HEK293 (cell line): ENCODE data around the gene MT1F.

Source experiments
- CTCF ChIA-PET: fragments of 350-600 bp; formaldehyde crosslinking; extraction: SDS; loops from one replicate; lab custom pipeline; 2021; ENCODE audit warnings: antibody characterized with exemption; lab: Yijun Ruan, JAX
- POLR2A ChIA-PET: fragments of 300-600 bp; formaldehyde crosslinking; extraction: SDS; loops from one replicate; lab custom pipeline; 2020; ENCODE audit warnings: antibody characterized with exemption, inconsistent platforms; lab: Yijun Ruan, JAX
- H3K27ac ChIP-seq: fragments of 200-500 bp; sonication (Bioruptor generic); 2 replicates; pipeline ENCODE4 v1.5.1; 2014; ENCODE audit warnings: low read depth, low read length, control low read depth, inconsistent platforms; ENCODE audit errors: extremely low read depth
- H3K36me3 ChIP-seq, 2 experiments: fragments of 200-500 bp in 1 of 2; sonication (Bioruptor generic) in 1 of 2; 1 replicate in 1 of 2; 2 replicates in 1 of 2; pipeline ENCODE4 v1.5.1; 2014 to 2017; ENCODE audit warnings: inconsistent platforms in 2 of 2, low read length in 2 of 2; ENCODE audit not compliant: control insufficient read depth in 2 of 2, insufficient read depth in 1 of 2
- H3K4me1 ChIP-seq: fragments of 200-500 bp; sonication (Bioruptor generic); 2 replicates; pipeline ENCODE4 v1.5.1; 2014; ENCODE audit warnings: mild to moderate bottlenecking, low read length, inconsistent platforms; ENCODE audit not compliant: control insufficient read depth, insufficient read depth
- H3K4me3 ChIP-seq: 2 replicates; pipeline ENCODE4 v1.5.1; 2011; ENCODE audit warnings: low read depth, mild to moderate bottlenecking, control low read depth, low read length, moderate library complexity
- H3K9me3 ChIP-seq: fragments of 200-500 bp; sonication (Bioruptor generic); 2 replicates; pipeline ENCODE4 v1.5.1; 2014; ENCODE audit warnings: low read depth, low read length, inconsistent platforms; ENCODE audit not compliant: control insufficient read depth, insufficient read depth
- EGR2 ChIP-seq: fragments of 450-650 bp; formaldehyde crosslinking; IDR thresholded peaks from 2 replicates; pipeline ENCODE4 v1.5.1; 2016; ENCODE audit warnings: low read depth, missing biosample characterization, missing genetic modification characterization
- KLF1 ChIP-seq: fragments of 450-650 bp; formaldehyde crosslinking; IDR thresholded peaks from 2 replicates; pipeline ENCODE4 v1.5.1; 2016; ENCODE audit warnings: missing biosample characterization, missing genetic modification characterization
- OVOL3 ChIP-seq: fragments of 450-650 bp; formaldehyde crosslinking; IDR thresholded peaks from 2 replicates; pipeline ENCODE4 v1.5.1; 2016; ENCODE audit warnings: missing biosample characterization, missing genetic modification characterization
- SP7 ChIP-seq: fragments of 450-650 bp; formaldehyde crosslinking; IDR thresholded peaks from 2 replicates; pipeline ENCODE4 v1.5.1; 2016; ENCODE audit warnings: missing biosample characterization, missing genetic modification characterization
- ZBTB20 ChIP-seq: fragments of 450-650 bp; formaldehyde crosslinking; IDR thresholded peaks from 2 replicates; pipeline ENCODE4 v1.5.1; 2016; ENCODE audit warnings: missing biosample characterization, missing genetic modification characterization
- ZFHX2 ChIP-seq: fragments of 450-650 bp; formaldehyde crosslinking; conservative IDR thresholded peaks from 2 replicates; pipeline ENCODE4 v1.5.1; 2016; ENCODE audit warnings: missing biosample characterization, missing genetic modification characterization
- ZNF146 ChIP-seq: fragments of 450-650 bp; formaldehyde crosslinking; IDR thresholded peaks from 2 replicates; pipeline ENCODE4 v1.5.1; 2016; ENCODE audit warnings: missing biosample characterization, missing genetic modification characterization
- ZNF155 ChIP-seq: fragments of 450-650 bp; formaldehyde crosslinking; IDR thresholded peaks from 2 replicates; pipeline ENCODE4 v1.5.1; 2016; ENCODE audit warnings: missing biosample characterization, missing genetic modification characterization
- ZNF239 ChIP-seq: fragments of 450-650 bp; formaldehyde crosslinking; IDR thresholded peaks from 2 replicates; pipeline ENCODE4 v1.5.1; 2016; ENCODE audit warnings: missing biosample characterization, missing genetic modification characterization
- ZNF324 ChIP-seq: fragments of 450-650 bp; formaldehyde crosslinking; IDR thresholded peaks from 2 replicates; pipeline ENCODE4 v1.5.1; 2016; ENCODE audit warnings: missing biosample characterization, missing genetic modification characterization
- ZNF335 ChIP-seq: fragments of 450-650 bp; formaldehyde crosslinking; conservative IDR thresholded peaks from 2 replicates; pipeline ENCODE4 v1.5.1; 2016; ENCODE audit warnings: missing biosample characterization, missing genetic modification characterization
- ZNF626 ChIP-seq: fragments of 450-650 bp; sonication (Bioruptor Pico); formaldehyde crosslinking; IDR thresholded peaks from 2 replicates; pipeline ENCODE4 v1.5.1; 2018; ENCODE audit warnings: missing biosample characterization, missing genetic modification characterization, inconsistent platforms
- ZXDB ChIP-seq: fragments of 450-650 bp; formaldehyde crosslinking; IDR thresholded peaks from 2 replicates; pipeline ENCODE4 v1.5.1; 2016; ENCODE audit warnings: missing biosample characterization, missing genetic modification characterization
- TF ChIP-seq, protein P1 (sequence below): fragments of 450-650 bp; formaldehyde crosslinking; IDR thresholded peaks from 2 replicates; pipeline ENCODE4 v1.5.1; 2016; ENCODE audit warnings: missing biosample characterization, missing genetic modification characterization
- TF ChIP-seq, protein P2 (sequence below): fragments of 450-650 bp; formaldehyde crosslinking; IDR thresholded peaks from 2 replicates; pipeline ENCODE4 v1.5.1; 2016; ENCODE audit warnings: missing biosample characterization, missing genetic modification characterization
- TF ChIP-seq, protein P3 (sequence below): fragments of 450-650 bp; formaldehyde crosslinking; IDR thresholded peaks from 2 replicates; pipeline ENCODE4 v1.5.1; 2016; ENCODE audit warnings: missing biosample characterization, missing genetic modification characterization

Gene MT1F

DNA sequence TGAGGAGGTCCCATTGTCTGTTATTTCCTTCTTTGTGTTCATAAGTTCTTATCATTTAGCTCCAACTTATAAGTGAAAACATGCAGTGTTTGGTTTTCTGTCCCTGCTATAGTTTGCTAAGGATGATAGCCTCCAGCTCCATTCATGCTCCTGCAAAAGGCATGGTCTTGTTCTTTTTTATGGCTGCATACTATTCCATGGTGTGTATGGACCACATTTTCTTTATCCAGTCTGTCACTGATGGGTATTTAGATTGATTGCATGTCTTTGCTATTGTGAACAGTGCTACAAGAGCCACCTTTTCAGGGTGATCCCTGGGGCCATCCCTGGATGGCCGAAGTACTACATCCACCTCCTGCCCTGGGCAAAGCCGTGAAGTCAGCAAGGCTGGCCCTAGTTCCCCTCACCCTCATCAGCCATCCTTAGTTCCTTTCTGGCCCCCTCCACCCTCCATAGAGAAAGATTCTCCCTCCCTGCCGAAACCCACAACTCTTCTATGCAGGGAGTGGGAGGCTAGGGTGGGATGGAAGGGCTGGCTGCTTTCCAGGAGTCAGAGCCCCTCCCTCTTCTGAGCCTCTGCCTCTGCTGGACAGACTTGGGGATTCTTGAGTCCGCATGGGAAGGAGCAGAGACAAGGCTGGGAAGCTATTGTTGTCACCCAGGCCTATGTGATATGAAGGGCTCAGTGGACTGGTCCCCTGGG, 32.8 kb downstream of the MT1F start:
- H3K27ac ChIP-seq, result no peak overlapping the region
- POLR2A ChIA-PET, result interaction anchor here (0.7 to 1.1 kb wide), 2 partner anchors 18 to 1283 kb away, joined by 3 to 4 read pairs; no protein-coding TSS in a partner anchor
- CTCF ChIA-PET, result interaction anchor here (1.1 to 1.2 kb wide), 2 partner anchors 11 to 86 kb away, joined by 3 to 4 read pairs; no protein-coding TSS in a partner anchor

DNA sequence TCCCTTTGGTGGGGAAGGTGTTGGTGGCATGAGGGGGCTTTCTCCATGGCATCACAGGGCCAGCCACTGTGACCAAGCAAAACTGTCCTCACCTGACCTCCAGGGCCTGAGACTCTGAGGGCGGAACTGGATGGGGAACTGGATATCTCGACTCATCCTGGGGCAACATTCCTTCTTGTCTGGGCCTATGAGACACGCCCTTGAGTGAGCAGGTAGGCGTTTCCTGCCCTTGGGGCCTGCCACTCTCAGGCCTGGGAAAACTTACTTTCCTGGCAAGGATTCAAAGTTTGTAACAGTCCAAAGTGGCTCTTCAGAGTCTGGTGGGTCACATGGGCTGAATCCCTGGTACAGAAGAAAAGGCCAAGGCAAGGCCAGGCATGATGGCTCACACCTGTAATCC, 34.1 kb downstream of the MT1F start:
- TF ChIP-seq ZNF155 (tag by site-specific recombination), result no peak
- TF ChIP-seq, protein P1, sequence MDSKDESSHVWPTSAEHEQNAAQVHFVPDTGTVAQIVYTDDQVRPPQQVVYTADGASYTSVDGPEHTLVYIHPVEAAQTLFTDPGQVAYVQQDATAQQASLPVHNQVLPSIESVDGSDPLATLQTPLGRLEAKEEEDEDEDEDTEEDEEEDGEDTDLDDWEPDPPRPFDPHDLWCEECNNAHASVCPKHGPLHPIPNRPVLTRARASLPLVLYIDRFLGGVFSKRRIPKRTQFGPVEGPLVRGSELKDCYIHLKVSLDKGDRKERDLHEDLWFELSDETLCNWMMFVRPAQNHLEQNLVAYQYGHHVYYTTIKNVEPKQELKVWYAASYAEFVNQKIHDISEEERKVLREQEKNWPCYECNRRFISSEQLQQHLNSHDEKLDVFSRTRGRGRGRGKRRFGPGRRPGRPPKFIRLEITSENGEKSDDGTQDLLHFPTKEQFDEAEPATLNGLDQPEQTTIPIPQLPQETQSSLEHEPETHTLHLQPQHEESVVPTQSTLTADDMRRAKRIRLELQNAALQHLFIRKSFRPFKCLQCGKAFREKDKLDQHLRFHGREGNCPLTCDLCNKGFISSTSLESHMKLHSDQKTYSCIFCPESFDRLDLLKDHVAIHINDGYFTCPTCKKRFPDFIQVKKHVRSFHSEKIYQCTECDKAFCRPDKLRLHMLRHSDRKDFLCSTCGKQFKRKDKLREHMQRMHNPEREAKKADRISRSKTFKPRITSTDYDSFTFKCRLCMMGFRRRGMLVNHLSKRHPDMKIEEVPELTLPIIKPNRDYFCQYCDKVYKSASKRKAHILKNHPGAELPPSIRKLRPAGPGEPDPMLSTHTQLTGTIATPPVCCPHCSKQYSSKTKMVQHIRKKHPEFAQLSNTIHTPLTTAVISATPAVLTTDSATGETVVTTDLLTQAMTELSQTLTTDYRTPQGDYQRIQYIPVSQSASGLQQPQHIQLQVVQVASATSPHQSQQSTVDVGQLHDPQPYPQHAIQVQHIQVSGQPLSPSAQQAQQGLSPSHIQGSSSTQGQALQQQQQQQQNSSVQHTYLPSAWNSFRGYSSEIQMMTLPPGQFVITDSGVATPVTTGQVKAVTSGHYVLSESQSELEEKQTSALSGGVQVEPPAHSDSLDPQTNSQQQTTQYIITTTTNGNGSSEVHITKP, result peak; percentile 24; the same call in 1 of the 2 replicates
- TF ChIP-seq ZXDB (tag by site-specific recombination), result no peak
- 0 out of 2 replicates have a peak, but pooled peaks have one; percentile 33 for TF ChIP-seq ZBTB20 (tag by site-specific recombination)
- no peak for TF ChIP-seq ZNF324 (tag by site-specific recombination)
- TF ChIP-seq ZNF335, result 0 out of 2 replicates have a peak, but pooled peaks have one; percentile 8
- TF ChIP-seq ZFHX2 (tag by site-specific recombination), result peak; percentile 65
- TF ChIP-seq OVOL3 (tag by site-specific recombination), result no peak
- TF ChIP-seq KLF1, result peak; percentile 91
- TF ChIP-seq EGR2 (tag by site-specific recombination), result peak; percentile 65
- peak; percentile 45; the same call in 1 of the 2 replicates for TF ChIP-seq SP7 (tag by site-specific recombination)
- TF ChIP-seq ZNF626, result no peak
- ChIA-PET CTCF (interaction anchor here (0.6 to 2.7 kb wide), 3 partner anchors 10 to 87 kb away, joined by 3 to 17 read pairs (median 4); no protein-coding TSS in a partner anchor), POLR2A (no interaction called here)
- no peak overlapping the region; the same call in 1 of the 2 replicates for H3K27ac ChIP-seq
- no peaks in the 10 kb centered on the region for H3K36me3 ChIP-seq
- no peak overlapping the region for H3K4me3 ChIP-seq
- no peaks in the 10 kb centered on the region for H3K9me3 ChIP-seq
- H3K4me1 ChIP-seq, result peaks cover 4% of the 10 kb centered on the region; the same call in 1 of the 2 replicates

More for the DNA sequence above, 32.8 kb downstream of the MT1F start:
- Histone ChIP-seq H3K4me3 (no peak overlapping the region), H3K9me3 (no peaks in the 10 kb centered on the region), H3K4me1 (peaks cover 4% of the 10 kb centered on the region; the same call in 1 of the 2 replicates), H3K36me3 (no peaks in the 10 kb centered on the region)
- peak; percentile 74 for TF ChIP-seq EGR2 (tag by site-specific recombination)
- TF ChIP-seq ZFHX2 (tag by site-specific recombination), result peak; percentile 64
- peak; percentile 80 for TF ChIP-seq ZNF146 (tag by site-specific recombination)
- TF ChIP-seq ZNF239 (tag by site-specific recombination), result no peak
- TF ChIP-seq, protein P2, sequence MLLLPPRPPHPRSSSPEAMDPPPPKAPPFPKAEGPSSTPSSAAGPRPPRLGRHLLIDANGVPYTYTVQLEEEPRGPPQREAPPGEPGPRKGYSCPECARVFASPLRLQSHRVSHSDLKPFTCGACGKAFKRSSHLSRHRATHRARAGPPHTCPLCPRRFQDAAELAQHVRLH (tag by site-specific recombination), result peak; percentile 60; the same call in 1 of the 2 replicates
- TF ChIP-seq, protein P3, sequence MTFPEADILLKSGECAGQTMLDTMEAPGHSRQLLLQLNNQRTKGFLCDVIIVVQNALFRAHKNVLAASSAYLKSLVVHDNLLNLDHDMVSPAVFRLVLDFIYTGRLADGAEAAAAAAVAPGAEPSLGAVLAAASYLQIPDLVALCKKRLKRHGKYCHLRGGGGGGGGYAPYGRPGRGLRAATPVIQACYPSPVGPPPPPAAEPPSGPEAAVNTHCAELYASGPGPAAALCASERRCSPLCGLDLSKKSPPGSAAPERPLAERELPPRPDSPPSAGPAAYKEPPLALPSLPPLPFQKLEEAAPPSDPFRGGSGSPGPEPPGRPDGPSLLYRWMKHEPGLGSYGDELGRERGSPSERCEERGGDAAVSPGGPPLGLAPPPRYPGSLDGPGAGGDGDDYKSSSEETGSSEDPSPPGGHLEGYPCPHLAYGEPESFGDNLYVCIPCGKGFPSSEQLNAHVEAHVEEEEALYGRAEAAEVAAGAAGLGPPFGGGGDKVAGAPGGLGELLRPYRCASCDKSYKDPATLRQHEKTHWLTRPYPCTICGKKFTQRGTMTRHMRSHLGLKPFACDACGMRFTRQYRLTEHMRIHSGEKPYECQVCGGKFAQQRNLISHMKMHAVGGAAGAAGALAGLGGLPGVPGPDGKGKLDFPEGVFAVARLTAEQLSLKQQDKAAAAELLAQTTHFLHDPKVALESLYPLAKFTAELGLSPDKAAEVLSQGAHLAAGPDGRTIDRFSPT (tag by site-specific recombination), result no peak
